SU-DHL-6 (cell line): Measurements from ENCODE around the gene ZNF747.

Experiments used
- EZH2phosphoT487 ChIP-seq: fragments of 200-600 bp; sonication (generic), shearing (Covaris generic); conservative IDR thresholded peaks from 2 replicates; pipeline ENCODE4 v1.6.1; 2018; ENCODE audit warnings: mild to moderate bottlenecking, antibody characterized with exemption, low read length, moderate library complexity, mixed read lengths
- TF ChIP-seq, protein P1 (sequence below): fragments of 200-600 bp; sonication (generic); IDR thresholded peaks from one replicate; pipeline ENCODE4 v1.5.1; 2017; ENCODE audit warnings: antibody characterized with exemption, mild to moderate bottlenecking, low read length, moderate library complexity; ENCODE audit not compliant: insufficient read depth, poor library complexity, severe bottlenecking

DNA sequence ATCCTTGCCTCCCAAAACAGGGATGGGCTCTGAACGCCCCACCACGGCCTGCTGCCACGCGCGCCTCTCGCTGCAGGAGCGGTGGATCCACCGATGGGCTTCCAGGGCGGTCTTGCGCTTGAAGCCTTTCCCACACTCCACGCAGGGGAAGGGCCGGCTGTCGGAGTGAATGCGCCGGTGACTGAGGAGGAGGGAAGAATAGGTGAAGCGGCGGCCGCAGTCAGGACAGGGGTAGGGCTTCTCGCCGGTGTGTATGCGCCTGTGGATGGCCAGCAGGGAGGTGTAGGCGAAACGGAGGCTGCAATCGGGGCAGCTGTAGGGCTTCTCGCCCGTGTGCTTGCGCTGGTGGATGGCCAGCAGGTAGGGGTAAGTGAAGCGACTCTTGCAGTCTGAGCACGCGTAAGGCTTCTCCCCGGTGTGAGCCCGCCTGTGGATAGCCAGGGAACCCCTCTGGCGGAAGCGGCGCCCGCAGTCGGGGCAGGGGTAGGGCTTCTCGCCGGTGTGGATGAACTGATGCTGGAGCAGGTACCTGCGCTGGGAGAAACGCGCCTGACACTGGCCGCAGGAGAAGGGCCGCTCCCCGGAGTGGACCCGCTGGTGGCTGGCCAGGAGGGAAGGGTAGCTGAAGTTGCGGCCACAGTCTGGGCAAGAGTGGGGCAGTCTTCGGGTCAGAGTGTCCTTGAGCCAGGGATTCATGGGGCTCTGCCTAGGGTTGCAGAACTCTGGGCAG lies 48.1 kb upstream of the ZNF747 start:
- TF ChIP-seq, protein P1, sequence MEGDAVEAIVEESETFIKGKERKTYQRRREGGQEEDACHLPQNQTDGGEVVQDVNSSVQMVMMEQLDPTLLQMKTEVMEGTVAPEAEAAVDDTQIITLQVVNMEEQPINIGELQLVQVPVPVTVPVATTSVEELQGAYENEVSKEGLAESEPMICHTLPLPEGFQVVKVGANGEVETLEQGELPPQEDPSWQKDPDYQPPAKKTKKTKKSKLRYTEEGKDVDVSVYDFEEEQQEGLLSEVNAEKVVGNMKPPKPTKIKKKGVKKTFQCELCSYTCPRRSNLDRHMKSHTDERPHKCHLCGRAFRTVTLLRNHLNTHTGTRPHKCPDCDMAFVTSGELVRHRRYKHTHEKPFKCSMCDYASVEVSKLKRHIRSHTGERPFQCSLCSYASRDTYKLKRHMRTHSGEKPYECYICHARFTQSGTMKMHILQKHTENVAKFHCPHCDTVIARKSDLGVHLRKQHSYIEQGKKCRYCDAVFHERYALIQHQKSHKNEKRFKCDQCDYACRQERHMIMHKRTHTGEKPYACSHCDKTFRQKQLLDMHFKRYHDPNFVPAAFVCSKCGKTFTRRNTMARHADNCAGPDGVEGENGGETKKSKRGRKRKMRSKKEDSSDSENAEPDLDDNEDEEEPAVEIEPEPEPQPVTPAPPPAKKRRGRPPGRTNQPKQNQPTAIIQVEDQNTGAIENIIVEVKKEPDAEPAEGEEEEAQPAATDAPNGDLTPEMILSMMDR = no peak
- no peak for TF ChIP-seq EZH2phosphoT487
